Measurements from ENCODE around the gene NOC3L. TPM values are rescaled to one million over a fixed set of nuclear protein-coding genes. Genes with fewer than 3 reads are reported as not detected.

The NOC3L gene
- total and polyA plus RNA-seq, 2 donors (not counting 1 experiment from before 2014, with no cell fraction given), result 10.2 to 42.0 TPM

DNA sequence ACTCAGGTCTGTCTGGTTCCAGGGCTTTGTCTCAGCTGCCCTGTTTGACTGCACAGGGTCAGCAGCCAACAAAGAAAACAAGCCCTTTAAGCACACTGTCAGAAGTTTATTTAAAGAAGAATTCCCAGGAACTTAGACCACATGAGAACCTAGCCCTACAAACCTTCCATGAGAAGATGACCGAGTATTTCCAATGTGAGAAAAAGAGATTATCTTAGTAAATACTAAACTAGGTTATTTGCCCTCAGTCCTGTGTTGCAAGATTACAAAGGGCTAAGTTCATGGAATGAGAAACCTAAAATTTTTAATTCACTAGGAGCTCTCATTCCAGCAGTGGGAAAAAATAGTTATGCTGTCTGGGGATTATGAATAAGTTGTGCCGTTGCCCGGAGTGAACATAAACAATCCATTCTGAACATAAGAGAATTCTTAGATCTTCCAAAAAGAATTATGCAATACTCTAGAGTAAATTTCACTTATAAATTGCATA lies 46.7 kb downstream of the NOC3L start:
- intact Hi-C loops (cut with micrococcal nuclease), result no loop called here
- H3K27ac Mint-ChIP-seq, result no peak overlapping the region
- no peaks in the 10 kb centered on the region for H3K79me2 ChIP-seq (ENCODE audit: control insufficient read depth, insufficient read depth, low read length)

DNA sequence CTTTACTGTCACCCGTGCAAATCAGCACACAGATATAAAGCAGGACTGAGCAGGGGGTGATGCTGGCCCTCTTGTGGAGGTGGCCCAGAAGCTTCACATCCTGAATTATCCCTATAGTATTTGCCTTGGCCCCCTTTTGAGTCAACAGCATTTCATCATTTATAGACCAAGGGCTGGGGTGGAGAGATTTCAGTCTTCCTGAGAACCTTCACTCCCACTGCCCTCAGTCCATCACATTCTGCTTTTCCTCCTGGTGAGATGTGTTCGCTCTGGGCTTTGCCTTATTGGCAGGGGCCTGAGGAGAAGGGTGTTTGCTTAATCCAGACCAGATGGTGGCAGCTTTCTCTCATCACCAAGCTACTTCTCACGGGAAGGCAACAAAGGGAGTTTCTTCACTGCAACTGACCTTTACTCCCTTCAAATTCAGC lies 47.7 kb downstream of the NOC3L start:
- intact Hi-C loops (cut with micrococcal nuclease), result no loop called here
- H4K20me1 ChIP-seq (ENCODE audit: control insufficient read depth, insufficient read depth, low read length, poor library complexity, severe bottlenecking), result no peaks in the 10 kb centered on the region
- H3K27ac Mint-ChIP-seq, result no peak overlapping the region

More for the DNA sequence above, 46.7 kb downstream of the NOC3L start:
- Mint-ChIP-seq H3K9me3 (ENCODE audit: insufficient read depth) (no peaks in the 10 kb centered on the region), H3K4me3 (no peak overlapping the region), H3K27me3 (peaks cover 7% of the 10 kb centered on the region), H3K4me1 (no peaks in the 10 kb centered on the region)
- no CpG with 5 or more reads among the region's 3 CpGs for WGBS (ENCODE audit: insufficient coverage)
- Histone ChIP-seq H2AFZ (ENCODE audit: insufficient read depth, low read depth, low read length, poor library complexity, severe bottlenecking) (no peak overlapping the region), H3K4me1 (ENCODE audit: control insufficient read depth in 2 of 2, insufficient read depth in 2 of 2, low read length in 2 of 2) (no peaks in the 10 kb centered on the region), H3K9me3 (ENCODE audit: control extremely low read depth in 1 of 3, control insufficient read depth in 2 of 3, insufficient read depth in 1 of 3, low read length in 2 of 3) (no peaks in the 10 kb centered on the region), H3K4me2 (replicated peaks; ENCODE audit: low read depth, low read length, poor library complexity, severe bottlenecking) (no peak overlapping the region), H4K20me1 (ENCODE audit: control insufficient read depth, insufficient read depth, low read length, poor library complexity, severe bottlenecking) (no peaks in the 10 kb centered on the region), H3K27me3 (replicated peaks in 1 of 4; ENCODE audit: control extremely low read depth in 1 of 4, control insufficient read depth in 3 of 4, insufficient read depth in 4 of 4, low read length in 3 of 4) (no peaks in the 10 kb centered on the region), H3K27ac (ENCODE audit: low read length in 2 of 2) (no peak overlapping the region), H3K9ac (ENCODE audit: low read length) (no peak overlapping the region), H3K4me3 (ENCODE audit: control extremely low read depth in 1 of 5, extremely low read depth in 1 of 5, insufficient read depth in 1 of 5, low read depth in 2 of 5, low read length in 4 of 5) (no peak overlapping the region), H3K36me3 (replicated peaks in 1 of 2; ENCODE audit: control extremely low read depth in 1 of 2, control insufficient read depth in 1 of 2, extremely low read depth in 1 of 2, insufficient read depth in 2 of 2, low read length in 1 of 2) (no peaks in the 10 kb centered on the region)
- DNase-seq (no peak), ATAC-seq (ENCODE audit: low read depth) (no peak)
- ChIA-PET CTCF (no interaction called here), POLR2A (no interaction called here)
- TF ChIP-seq EZH2 (IDR thresholded peaks at IDR 0.05; ENCODE audit: borderline replicate concordance, insufficient read depth, low read depth, low read length, poor library complexity, severe bottlenecking), result no peak
- TF ChIP-seq, protein P1, sequence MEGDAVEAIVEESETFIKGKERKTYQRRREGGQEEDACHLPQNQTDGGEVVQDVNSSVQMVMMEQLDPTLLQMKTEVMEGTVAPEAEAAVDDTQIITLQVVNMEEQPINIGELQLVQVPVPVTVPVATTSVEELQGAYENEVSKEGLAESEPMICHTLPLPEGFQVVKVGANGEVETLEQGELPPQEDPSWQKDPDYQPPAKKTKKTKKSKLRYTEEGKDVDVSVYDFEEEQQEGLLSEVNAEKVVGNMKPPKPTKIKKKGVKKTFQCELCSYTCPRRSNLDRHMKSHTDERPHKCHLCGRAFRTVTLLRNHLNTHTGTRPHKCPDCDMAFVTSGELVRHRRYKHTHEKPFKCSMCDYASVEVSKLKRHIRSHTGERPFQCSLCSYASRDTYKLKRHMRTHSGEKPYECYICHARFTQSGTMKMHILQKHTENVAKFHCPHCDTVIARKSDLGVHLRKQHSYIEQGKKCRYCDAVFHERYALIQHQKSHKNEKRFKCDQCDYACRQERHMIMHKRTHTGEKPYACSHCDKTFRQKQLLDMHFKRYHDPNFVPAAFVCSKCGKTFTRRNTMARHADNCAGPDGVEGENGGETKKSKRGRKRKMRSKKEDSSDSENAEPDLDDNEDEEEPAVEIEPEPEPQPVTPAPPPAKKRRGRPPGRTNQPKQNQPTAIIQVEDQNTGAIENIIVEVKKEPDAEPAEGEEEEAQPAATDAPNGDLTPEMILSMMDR (IDR thresholded peaks at IDR 0.05), result no peak

More for the DNA sequence above, 47.7 kb downstream of the NOC3L start:
- Histone ChIP-seq H3K4me2 (replicated peaks; ENCODE audit: low read depth, low read length, poor library complexity, severe bottlenecking) (no peak overlapping the region), H3K27ac (ENCODE audit: low read length in 2 of 2) (no peak overlapping the region), H3K4me1 (ENCODE audit: control insufficient read depth in 2 of 2, insufficient read depth in 2 of 2, low read length in 2 of 2) (no peaks in the 10 kb centered on the region), H3K27me3 (replicated peaks in 1 of 4; ENCODE audit: control extremely low read depth in 1 of 4, control insufficient read depth in 3 of 4, insufficient read depth in 4 of 4, low read length in 3 of 4) (peaks cover 0 to 1% (median 0%) of the 10 kb centered on the region in 4 experiments), H3K36me3 (replicated peaks in 1 of 2; ENCODE audit: control extremely low read depth in 1 of 2, control insufficient read depth in 1 of 2, extremely low read depth in 1 of 2, insufficient read depth in 2 of 2, low read length in 1 of 2) (no peaks in the 10 kb centered on the region), H3K4me3 (ENCODE audit: control extremely low read depth in 1 of 5, extremely low read depth in 1 of 5, insufficient read depth in 1 of 5, low read depth in 2 of 5, low read length in 4 of 5) (no peak overlapping the region), H2AFZ (ENCODE audit: insufficient read depth, low read depth, low read length, poor library complexity, severe bottlenecking) (no peak overlapping the region), H3K79me2 (ENCODE audit: control insufficient read depth, insufficient read depth, low read length) (no peaks in the 10 kb centered on the region), H3K9me3 (ENCODE audit: control extremely low read depth in 1 of 3, control insufficient read depth in 2 of 3, insufficient read depth in 1 of 3, low read length in 2 of 3) (no peaks in the 10 kb centered on the region), H3K9ac (ENCODE audit: low read length) (no peak overlapping the region)
- ATAC-seq (ENCODE audit: low read depth) (no peak), DNase-seq (no peak)
- TF ChIP-seq, protein P1 (IDR thresholded peaks at IDR 0.05), result no peak
- TF ChIP-seq EZH2 (IDR thresholded peaks at IDR 0.05; ENCODE audit: borderline replicate concordance, insufficient read depth, low read depth, low read length, poor library complexity, severe bottlenecking), result no peak
- no CpG with 5 or more reads among the region's 3 CpGs for WGBS (ENCODE audit: insufficient coverage)
- Mint-ChIP-seq H3K27me3 (peaks cover 14% of the 10 kb centered on the region), H3K4me3 (no peak overlapping the region), H3K9me3 (ENCODE audit: insufficient read depth) (no peaks in the 10 kb centered on the region), H3K4me1 (no peaks in the 10 kb centered on the region)
- CTCF ChIA-PET, result interaction anchor here (0.8 kb wide), 1 partner anchor 10 kb away, joined by 5 read pairs; no protein-coding TSS in a partner anchor
- POLR2A ChIA-PET, result no interaction called here

All from B cell (primary cell).